Neural progenitor cell (in vitro differentiated cells): Measurements from ENCODE around the gene ATOH8. TPM values are rescaled to one million over a fixed set of nuclear protein-coding genes. Genes with fewer than 3 reads are reported as not detected.

Experiments
- DNase-seq: peaks from one replicate; pipeline ENCODE4 v3.0.0-alpha.2; 2016; ENCODE audit warnings: low spot score
- H2AFZ ChIP-seq: fragments of 200-600 bp; sonication (generic); replicated peaks from 2 replicates; pipeline ENCODE4 v1.6.1; 2016; ENCODE audit warnings: antibody characterized with exemption
- H3F3A ChIP-seq: fragments of 200-600 bp; sonication (generic); 2 replicates; pipeline ENCODE4 v1.6.1; 2016; ENCODE audit warnings: antibody characterized with exemption, low read depth
- H3K27ac ChIP-seq: fragments of 200-600 bp; sonication (generic); 2 replicates; pipeline ENCODE4 v1.5.1; 2016; ENCODE audit warnings: mild to moderate bottlenecking
- H3K27me3 ChIP-seq: fragments of 200-600 bp; sonication (generic); 2 replicates; pipeline ENCODE4 v1.6.1; 2016; ENCODE audit warnings: mild to moderate bottlenecking, moderate library complexity
- H3K36me3 ChIP-seq: fragments of 200-600 bp; sonication (generic); 2 replicates; pipeline ENCODE4 v1.5.1; 2016
- H3K4me1 ChIP-seq: fragments of 200-600 bp; sonication (generic); 2 replicates; pipeline ENCODE4 v1.6.1; 2016; ENCODE audit warnings: mixed run types
- H3K4me2 ChIP-seq: fragments of 200-600 bp; sonication (generic); 2 replicates; pipeline ENCODE4 v1.6.1; 2016
- H3K4me3 ChIP-seq: fragments of 200-600 bp; sonication (generic); 2 replicates; pipeline ENCODE4 v1.5.1; 2016
- H3K79me2 ChIP-seq: fragments of 200-600 bp; sonication (generic); 2 replicates; pipeline ENCODE4 v1.6.1; 2016; ENCODE audit warnings: low read depth
- H3K9ac ChIP-seq: fragments of 200-600 bp; sonication (generic); 2 replicates; pipeline ENCODE4 v1.6.1; 2016
- H3K9me3 ChIP-seq: fragments of 200-600 bp; sonication (generic); 2 replicates; pipeline ENCODE4 v1.5.1; 2016; ENCODE audit warnings: low read depth
- H4K20me1 ChIP-seq: fragments of 200-600 bp; sonication (generic); 2 replicates; pipeline ENCODE4 v1.6.1; 2016; ENCODE audit warnings: low read depth
- H3K27ac Mint-ChIP-seq: 3 replicates; pipeline ENCODE4 v1.8.0; 2021; ENCODE audit warnings: mixed read lengths
- H3K27me3 Mint-ChIP-seq: 2 replicates; pipeline ENCODE4 v1.8.0; 2022; ENCODE audit warnings: low read depth, mild to moderate bottlenecking, inconsistent platforms, moderate library complexity, mixed read lengths; ENCODE audit not compliant: insufficient read depth
- H3K36me3 Mint-ChIP-seq: 3 replicates; pipeline ENCODE4 v1.8.0; 2021; ENCODE audit warnings: mixed read lengths
- H3K4me1 Mint-ChIP-seq: 3 replicates; pipeline ENCODE4 v1.8.0; 2021; ENCODE audit warnings: mixed read lengths
- H3K4me3 Mint-ChIP-seq: 3 replicates; pipeline ENCODE4 v1.8.0; 2021; ENCODE audit warnings: mild to moderate bottlenecking, moderate library complexity, mixed read lengths
- H3K9me3 Mint-ChIP-seq: 3 replicates; pipeline ENCODE4 v1.8.0; 2020; ENCODE audit warnings: mixed read lengths
- CTCF ChIP-seq: fragments of 200-600 bp; sonication (generic); IDR thresholded peaks from 2 replicates; pipeline ENCODE4 v1.5.1; 2017; ENCODE audit warnings: antibody characterized with exemption, mild to moderate bottlenecking
- EZH2 ChIP-seq: fragments of 200-600 bp; sonication (generic); IDR thresholded peaks from 2 replicates; pipeline ENCODE4 v1.6.1; 2017; ENCODE audit warnings: antibody characterized with exemption, mild to moderate bottlenecking, moderate library complexity
- EZH2phosphoT487 ChIP-seq: fragments of 200-600 bp; sonication (generic); IDR thresholded peaks from 2 replicates; pipeline ENCODE4 v1.6.1; 2017; ENCODE audit warnings: antibody characterized with exemption
- total RNA-seq: library from RNA; depleted of rRNA; stranded (reverse); fragments of >200 nt; gene quantifications from 2 replicates; pipeline ENCODE4 v1.2.3, GENCODE V29; 2015; ENCODE audit warnings: low replicate concordance

ATOH8 gene
- total RNA-seq, 1 donor from 2014 or later = not detected

GRCh38 chr2:85757860-85758259 is 4.1 kb downstream of the ATOH8 start:
- Histone ChIP-seq H3K79me2 (no peaks in the 10 kb centered on the region), H3K4me3 (no peak overlapping the region), H3K27me3 (peaks cover 99% of the 10 kb centered on the region), H3K9ac (no peak overlapping the region), H3F3A (peaks cover 9% of the 10 kb centered on the region), H3K4me1 (peaks cover 19% of the 10 kb centered on the region), H2AFZ (no peak overlapping the region), H4K20me1 (peaks cover 21% of the 10 kb centered on the region), H3K36me3 (no peaks in the 10 kb centered on the region), H3K27ac (no peak overlapping the region), H3K4me2 (no peak overlapping the region), H3K9me3 (no peaks in the 10 kb centered on the region)
- DNase-seq = no peak
- Mint-ChIP-seq H3K4me1 (peaks cover 57% of the 10 kb centered on the region), H3K9me3 (no peaks in the 10 kb centered on the region), H3K27ac (no peak overlapping the region), H3K27me3 (peaks cover 4% of the 10 kb centered on the region), H3K4me3 (no peak overlapping the region), H3K36me3 (peaks cover 2% of the 10 kb centered on the region)
- TF ChIP-seq EZH2phosphoT487 (no peak), CTCF (no peak), EZH2 (no peak)

GRCh38 chr2:85758361-85759256 is 4.8 kb downstream of the ATOH8 start:
- no peak overlapping the region for H3K27ac ChIP-seq
- no peak overlapping the region for H3K4me2 ChIP-seq
- H3F3A ChIP-seq = peaks cover 2% of the 10 kb centered on the region
- H3K4me1 ChIP-seq = peaks cover 16% of the 10 kb centered on the region
- Mint-ChIP-seq H3K9me3 (no peaks in the 10 kb centered on the region), H3K36me3 (peaks cover 4% of the 10 kb centered on the region), H3K27me3 (peaks cover 4% of the 10 kb centered on the region), H3K4me1 (peaks cover 61% of the 10 kb centered on the region), H3K27ac (no peak overlapping the region), H3K4me3 (no peak overlapping the region)
- H3K79me2 ChIP-seq = no peaks in the 10 kb centered on the region
- peaks cover 99% of the 10 kb centered on the region for H3K27me3 ChIP-seq
- no peak for DNase-seq
- H4K20me1 ChIP-seq = peaks cover 16% of the 10 kb centered on the region
- H2AFZ ChIP-seq = no peak overlapping the region
- H3K36me3 ChIP-seq = no peaks in the 10 kb centered on the region
- H3K4me3 ChIP-seq = no peak overlapping the region
- TF ChIP-seq CTCF (no peak), EZH2phosphoT487 (no peak), EZH2 (no peak)
- H3K9ac ChIP-seq = no peak overlapping the region
- H3K9me3 ChIP-seq = no peaks in the 10 kb centered on the region

GRCh38 chr2:85759257-85759613 is 5.4 kb downstream of the ATOH8 start:
- H3K4me2 ChIP-seq = no peak overlapping the region
- Mint-ChIP-seq H3K27ac (no peak overlapping the region), H3K4me3 (no peak overlapping the region), H3K4me1 (peaks cover 64% of the 10 kb centered on the region), H3K36me3 (peaks cover 4% of the 10 kb centered on the region), H3K9me3 (no peaks in the 10 kb centered on the region), H3K27me3 (peaks cover 4% of the 10 kb centered on the region)
- no peaks in the 10 kb centered on the region for H3F3A ChIP-seq
- peaks cover 99% of the 10 kb centered on the region for H3K27me3 ChIP-seq
- H3K79me2 ChIP-seq = no peaks in the 10 kb centered on the region
- no peaks in the 10 kb centered on the region for H3K36me3 ChIP-seq
- no peak overlapping the region for H3K4me3 ChIP-seq
- peaks cover 16% of the 10 kb centered on the region for H4K20me1 ChIP-seq
- no peak for TF ChIP-seq CTCF
- TF ChIP-seq EZH2phosphoT487 = no peak
- no peak for DNase-seq
- H2AFZ ChIP-seq = no peak overlapping the region
- H3K27ac ChIP-seq = no peak overlapping the region
- no peaks in the 10 kb centered on the region for H3K9me3 ChIP-seq
- no peak overlapping the region for H3K9ac ChIP-seq
- H3K4me1 ChIP-seq = peaks cover 20% of the 10 kb centered on the region
